GM12873 (cell line): ENCODE data around the gene USP17L5.
"Not testable (repeated sequence)": the region's sequence is repeated elsewhere in the genome, so short reads cannot be mapped to it uniquely, and the experiment has no call there.

Source experiments
- CTCF ChIP-seq: IDR thresholded peaks from 2 replicates; pipeline ENCODE4 v1.5.1; 2012; ENCODE audit warnings: low read depth, mild to moderate bottlenecking, moderate library complexity, low read length, control low read depth; ENCODE audit not compliant: insufficient read depth; ENCODE audit errors: missing control alignments

Gene USP17L5

DNA sequence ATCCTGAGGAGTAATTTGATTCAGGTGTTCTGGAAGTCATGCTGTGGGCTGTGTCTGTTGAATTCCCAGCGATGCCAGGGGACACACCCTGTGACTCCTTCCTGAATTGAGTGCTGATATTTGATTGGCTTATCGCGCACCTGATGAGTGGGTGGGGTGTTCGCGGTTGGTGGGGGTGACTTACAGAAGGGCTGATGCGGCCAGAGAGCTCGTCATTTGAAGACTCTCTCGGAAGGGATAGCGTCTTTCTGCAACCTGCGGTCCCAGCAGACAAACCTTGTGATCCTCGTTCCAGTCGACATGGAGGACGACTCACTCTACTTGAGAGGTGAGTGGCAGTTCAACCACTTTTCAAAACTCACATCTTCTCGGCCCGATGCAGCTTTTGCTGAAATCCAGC lies at the start of gene USP17L5:
USP17L5 (plus strand) TSS at position 301 of the 400 bp plus-strand sequence; CDS start at position 301, 0 bp downstream.
- TF ChIP-seq CTCF = not testable (repeated sequence)

GRCh38 chr4:9324865-9325264 lies 14.3 kb upstream of the USP17L5 start, which contains the start of gene USP17L24:
TSS of gene USP17L24 (plus strand) at chr4:9325165. CDS start at chr4:9325165, 0 bp downstream.
- not testable (repeated sequence) for TF ChIP-seq CTCF

GRCh38 chr4:9329611-9330010 lies 9.6 kb upstream of the USP17L5 start, which contains the start of gene USP17L25:
TSS of gene USP17L25 (plus strand) at chr4:9329911. CDS start at chr4:9329911, 0 bp downstream.
- not testable (repeated sequence) for TF ChIP-seq CTCF

DNA sequence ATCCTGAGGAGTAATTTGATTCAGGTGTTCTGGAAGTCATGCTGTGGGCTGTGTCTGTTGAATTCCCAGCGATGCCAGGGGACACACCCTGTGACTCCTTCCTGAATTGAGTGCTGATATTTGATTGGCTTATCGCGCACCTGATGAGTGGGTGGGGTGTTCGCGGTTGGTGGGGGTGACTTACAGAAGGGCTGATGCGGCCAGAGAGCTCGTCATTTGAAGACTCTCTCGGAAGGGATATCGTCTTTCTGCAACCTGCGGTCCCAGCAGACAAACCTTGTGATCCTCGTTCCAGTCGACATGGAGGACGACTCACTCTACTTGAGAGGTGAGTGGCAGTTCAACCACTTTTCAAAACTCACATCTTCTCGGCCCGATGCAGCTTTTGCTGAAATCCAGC lies 4.8 kb upstream of the USP17L5 start, which contains the start of gene USP17L26:
USP17L26 (plus strand) TSS at position 301 of the 400 bp plus-strand sequence; CDS start at position 301, 0 bp downstream.
- not testable (repeated sequence) for TF ChIP-seq CTCF

DNA sequence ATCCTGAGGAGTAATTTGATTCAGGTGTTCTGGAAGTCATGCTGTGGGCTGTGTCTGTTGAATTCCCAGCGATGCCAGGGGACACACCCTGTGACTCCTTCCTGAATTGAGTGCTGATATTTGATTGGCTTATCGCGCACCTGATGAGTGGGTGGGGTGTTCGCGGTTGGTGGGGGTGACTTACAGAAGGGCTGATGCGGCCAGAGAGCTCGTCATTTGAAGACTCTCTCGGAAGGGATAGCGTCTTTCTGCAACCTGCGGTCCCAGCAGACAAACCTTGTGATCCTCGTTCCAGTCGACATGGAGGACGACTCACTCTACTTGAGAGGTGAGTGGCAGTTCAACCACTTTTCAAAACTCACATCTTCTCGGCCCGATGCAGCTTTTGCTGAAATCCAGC lies 4.6 kb downstream of the USP17L5 start, which contains the start of gene USP17L27:
USP17L27 (plus strand) TSS at position 301 of the 400 bp plus-strand sequence; CDS start at position 301, 0 bp downstream.
- TF ChIP-seq CTCF = not testable (repeated sequence)

- TF ChIP-seq CTCF = not testable (repeated sequence)
Measured at GRCh38 chr4:9348593-9348992, 9.4 kb downstream of the USP17L5 start, which contains the start of gene USP17L28. TSS of gene USP17L28 (plus strand) at chr4:9348893. CDS start at chr4:9348893, 0 bp downstream.

DNA sequence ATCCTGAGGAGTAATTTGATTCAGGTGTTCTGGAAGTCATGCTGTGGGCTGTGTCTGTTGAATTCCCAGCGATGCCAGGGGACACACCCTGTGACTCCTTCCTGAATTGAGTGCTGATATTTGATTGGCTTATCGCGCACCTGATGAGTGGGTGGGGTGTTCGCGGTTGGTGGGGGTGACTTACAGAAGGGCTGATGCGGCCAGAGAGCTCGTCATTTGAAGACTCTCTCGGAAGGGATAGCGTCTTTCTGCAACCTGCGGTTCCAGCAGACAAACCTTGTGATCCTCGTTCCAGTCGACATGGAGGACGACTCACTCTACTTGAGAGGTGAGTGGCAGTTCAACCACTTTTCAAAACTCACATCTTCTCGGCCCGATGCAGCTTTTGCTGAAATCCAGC lies 14.1 kb downstream of the USP17L5 start, which contains the start of gene USP17L29:
USP17L29 (plus strand) TSS at position 301 of the 400 bp plus-strand sequence; CDS start at position 301, 0 bp downstream.
- not testable (repeated sequence) for TF ChIP-seq CTCF
